Activated B cell treated with CpG ODN at 0.5 μM for 24 hours (primary cell): ENCODE data around the gene FARP1. TPM values are rescaled to one million over a fixed set of nuclear protein-coding genes. Genes with fewer than 3 reads are reported as not detected.

Experiments
- ATAC-seq: fragments of 200-7000 bp; cut with Tn5 transposase; one replicate; pipeline ENCODE4 v1.10.0; 2021; ENCODE audit warnings: low read depth, mild to moderate bottlenecking, moderate library complexity
- CTCF ChIA-PET: fragments of 350-600 bp; sonication (Branson Sonifier 250); formaldehyde crosslinking; loops from one replicate; lab custom pipeline; 2021; ENCODE audit warnings: antibody characterized with exemption; lab: Charles Lee
- POLR2A ChIA-PET: fragments of 350-600 bp; sonication (Branson Sonifier 250); formaldehyde crosslinking; loops from one replicate; lab custom pipeline; 2021; ENCODE audit warnings: antibody characterized with exemption; lab: Charles Lee
- DNase-seq: peaks from one replicate; pipeline ENCODE4 v3.0.0; 2022
- H3K27ac Mint-ChIP-seq: one replicate; pipeline ENCODE4 v1.8.0; 2020; ENCODE audit warnings: mixed read lengths
- H3K27me3 Mint-ChIP-seq: one replicate; pipeline ENCODE4 v1.8.0; 2021; ENCODE audit warnings: mixed read lengths
- H3K36me3 Mint-ChIP-seq: one replicate; pipeline ENCODE4 v1.8.0; 2021; ENCODE audit warnings: low read depth, mixed read lengths
- H3K4me1 Mint-ChIP-seq: one replicate; pipeline ENCODE4 v1.8.0; 2021; ENCODE audit warnings: mixed read lengths
- H3K4me3 Mint-ChIP-seq: one replicate; pipeline ENCODE4 v1.8.0; 2020; ENCODE audit warnings: mild to moderate bottlenecking, mixed read lengths
- H3K9me3 Mint-ChIP-seq: one replicate; pipeline ENCODE4 v1.8.0; 2020; ENCODE audit warnings: mixed read lengths
- intact Hi-C: fragments of 100-400 bp; cut with micrococcal nuclease; formaldehyde crosslinking; loops from one replicate; pipeline ENCODE4 v1.15.1; 2024
- total RNA-seq: library from RNA; stranded (reverse); gene quantifications from 2 replicates; pipeline ENCODE4 v1.2.3, GENCODE V29; 2022
- TF ChIP-seq, protein P1 (sequence below): fragments of 200-600 bp; IDR thresholded peaks from one replicate; pipeline ENCODE4 v1.8.0; 2022; ENCODE audit warnings: antibody characterized with exemption, mild to moderate bottlenecking

The FARP1 gene
- total RNA-seq, 1 donor from 2014 or later = 2.1 TPM

DNA sequence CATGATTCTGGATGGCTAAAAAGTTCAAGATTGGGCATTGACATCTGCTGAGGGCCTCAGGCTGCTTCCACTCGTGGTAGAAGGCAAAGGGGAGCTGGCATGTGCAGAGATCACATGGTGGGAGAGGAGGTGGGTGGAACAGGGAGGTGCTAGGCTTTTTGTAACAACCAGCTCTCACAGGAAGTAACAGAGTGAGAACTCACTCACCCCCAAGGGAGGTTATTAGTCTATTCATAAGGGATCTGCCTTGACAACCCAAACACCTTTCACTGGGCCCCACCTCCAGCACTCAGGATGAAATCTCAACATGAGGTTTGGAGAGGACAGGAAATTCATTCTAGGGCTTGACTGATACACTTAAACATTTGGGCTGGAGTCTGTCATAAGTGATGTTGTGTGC lies 231.9 kb downstream of the FARP1 start:
- Mint-ChIP-seq H3K4me1 (no peaks in the 10 kb centered on the region), H3K27ac (no peak overlapping the region), H3K27me3 (peaks cover 8% of the 10 kb centered on the region), H3K36me3 (no peaks in the 10 kb centered on the region), H3K4me3 (no peak overlapping the region), H3K9me3 (peaks cover 15% of the 10 kb centered on the region)
- intact Hi-C loops = no loop called here
- ChIA-PET CTCF (no interaction called here), POLR2A (no interaction called here)
- TF ChIP-seq, protein P1, sequence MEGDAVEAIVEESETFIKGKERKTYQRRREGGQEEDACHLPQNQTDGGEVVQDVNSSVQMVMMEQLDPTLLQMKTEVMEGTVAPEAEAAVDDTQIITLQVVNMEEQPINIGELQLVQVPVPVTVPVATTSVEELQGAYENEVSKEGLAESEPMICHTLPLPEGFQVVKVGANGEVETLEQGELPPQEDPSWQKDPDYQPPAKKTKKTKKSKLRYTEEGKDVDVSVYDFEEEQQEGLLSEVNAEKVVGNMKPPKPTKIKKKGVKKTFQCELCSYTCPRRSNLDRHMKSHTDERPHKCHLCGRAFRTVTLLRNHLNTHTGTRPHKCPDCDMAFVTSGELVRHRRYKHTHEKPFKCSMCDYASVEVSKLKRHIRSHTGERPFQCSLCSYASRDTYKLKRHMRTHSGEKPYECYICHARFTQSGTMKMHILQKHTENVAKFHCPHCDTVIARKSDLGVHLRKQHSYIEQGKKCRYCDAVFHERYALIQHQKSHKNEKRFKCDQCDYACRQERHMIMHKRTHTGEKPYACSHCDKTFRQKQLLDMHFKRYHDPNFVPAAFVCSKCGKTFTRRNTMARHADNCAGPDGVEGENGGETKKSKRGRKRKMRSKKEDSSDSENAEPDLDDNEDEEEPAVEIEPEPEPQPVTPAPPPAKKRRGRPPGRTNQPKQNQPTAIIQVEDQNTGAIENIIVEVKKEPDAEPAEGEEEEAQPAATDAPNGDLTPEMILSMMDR = no peak
- DNase-seq = no peak
- ATAC-seq = no peak

DNA sequence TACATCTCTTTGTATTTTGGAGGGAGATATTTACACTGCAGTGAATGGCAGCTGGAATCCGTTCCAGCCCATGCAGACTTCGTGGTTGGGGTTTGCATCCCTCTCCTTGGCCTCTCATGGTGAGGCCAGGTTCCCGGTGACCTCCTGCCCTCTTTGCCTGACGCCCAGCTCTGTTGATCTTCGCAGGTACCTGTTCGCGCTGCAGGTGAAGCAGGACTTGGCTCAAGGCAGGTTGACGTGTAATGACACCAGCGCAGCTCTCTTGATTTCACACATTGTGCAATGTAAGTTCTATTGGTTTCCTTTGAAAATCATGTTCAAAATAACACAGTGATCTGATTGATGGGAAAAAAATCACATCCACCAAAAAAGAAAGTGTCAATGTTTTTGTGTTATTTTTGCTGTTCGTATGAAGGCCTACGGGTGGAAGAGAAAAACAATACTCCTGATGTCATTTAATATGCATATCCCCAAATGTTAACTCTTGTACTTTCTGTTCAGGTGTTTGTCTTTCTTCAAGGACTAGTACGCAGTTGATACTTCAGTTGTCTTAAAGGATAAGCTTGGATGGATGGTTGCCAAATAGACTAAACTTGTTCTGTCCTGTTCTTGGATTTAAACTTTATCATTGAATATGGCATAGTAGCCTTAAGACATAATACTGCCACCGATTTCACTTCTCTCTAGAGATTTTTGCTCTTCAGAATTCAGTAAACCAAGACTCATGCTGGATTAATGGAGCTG lies 234.9 kb downstream of the FARP1 start:
- intact Hi-C loops = no loop called here
- Mint-ChIP-seq H3K27me3 (peaks cover 3% of the 10 kb centered on the region), H3K4me3 (no peak overlapping the region), H3K36me3 (no peaks in the 10 kb centered on the region), H3K9me3 (peaks cover 12% of the 10 kb centered on the region), H3K4me1 (no peaks in the 10 kb centered on the region), H3K27ac (no peak overlapping the region)
- ATAC-seq (no peak), DNase-seq (no peak)
- POLR2A ChIA-PET = no interaction called here
- TF ChIP-seq, protein P1 = no peak
- CTCF ChIA-PET = no interaction called here

DNA sequence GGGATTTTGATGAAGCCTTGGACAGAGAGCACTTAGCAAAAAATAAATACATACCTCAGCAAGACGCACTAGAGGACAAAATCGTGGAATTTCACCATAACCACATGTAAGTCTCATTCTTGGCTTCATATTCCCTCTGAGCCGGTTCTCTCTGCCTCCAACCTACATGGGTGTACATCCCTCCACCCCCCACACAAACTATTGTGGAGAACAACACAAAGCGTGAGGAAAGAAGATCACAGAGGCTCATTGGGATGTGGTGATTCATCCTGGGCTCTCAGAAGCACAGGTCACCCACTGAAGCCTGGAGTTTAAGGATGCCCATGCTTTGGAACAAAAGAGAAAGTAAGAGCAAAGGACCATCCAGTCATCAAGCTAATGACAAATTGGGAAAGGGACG lies 241.8 kb downstream of the FARP1 start:
- no peaks in the 10 kb centered on the region for H3K9me3 Mint-ChIP-seq
- intact Hi-C loops = no loop called here
- ATAC-seq (no peak), DNase-seq (no peak)
- H3K36me3 Mint-ChIP-seq = no peaks in the 10 kb centered on the region
- no peak overlapping the region for H3K27ac Mint-ChIP-seq
- H3K4me1 Mint-ChIP-seq = no peaks in the 10 kb centered on the region
- no peak overlapping the region for H3K4me3 Mint-ChIP-seq
- TF ChIP-seq, protein P1 = no peak
- ChIA-PET POLR2A (no interaction called here), CTCF (no interaction called here)
- H3K27me3 Mint-ChIP-seq = peaks cover 9% of the 10 kb centered on the region

DNA sequence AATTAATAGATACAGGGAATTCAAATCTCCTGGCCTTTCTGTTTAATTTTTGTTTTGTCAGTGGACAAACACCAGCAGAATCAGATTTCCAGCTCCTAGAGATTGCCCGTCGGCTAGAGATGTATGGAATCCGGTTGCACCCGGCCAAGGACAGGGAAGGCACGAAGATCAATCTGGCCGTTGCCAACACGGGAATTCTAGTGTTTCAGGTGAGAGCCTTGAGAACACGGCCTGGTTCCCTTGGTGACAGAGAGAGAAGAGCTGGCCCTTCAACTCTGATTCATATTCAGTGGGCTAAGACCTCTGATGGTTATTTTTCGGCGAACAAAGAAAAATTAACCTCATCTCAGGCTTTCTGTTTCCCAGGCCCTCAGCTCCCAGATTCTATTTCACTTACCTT lies 242.7 kb downstream of the FARP1 start:
- H3K27me3 Mint-ChIP-seq = peaks cover 11% of the 10 kb centered on the region
- intact Hi-C loops = no loop called here

DNA sequence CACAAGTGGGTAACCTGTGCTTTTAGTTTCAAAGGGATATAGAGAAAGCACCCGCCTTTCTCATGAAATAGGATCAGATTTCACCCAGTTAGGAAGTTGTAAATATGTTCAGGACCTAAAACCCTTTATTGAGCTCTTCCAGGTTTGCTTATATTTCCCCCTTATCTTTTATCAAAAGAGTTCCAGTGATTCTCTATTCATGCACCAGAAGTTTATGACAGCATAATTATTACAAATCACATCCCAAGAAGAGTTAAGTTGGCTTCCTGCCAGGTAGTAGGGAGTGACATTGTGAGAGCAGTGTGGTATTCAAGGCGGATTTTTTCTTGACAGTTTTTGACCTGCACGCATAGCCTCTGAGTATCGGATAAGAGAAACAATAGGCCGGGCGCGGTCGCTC lies 243.7 kb downstream of the FARP1 start:
- intact Hi-C loops = no loop called here
- DNase-seq = no peak
- CTCF ChIA-PET = no interaction called here

More for the DNA sequence above, 242.7 kb downstream of the FARP1 start:
- Mint-ChIP-seq H3K9me3 (no peaks in the 10 kb centered on the region), H3K36me3 (no peaks in the 10 kb centered on the region), H3K27ac (no peak overlapping the region), H3K4me1 (no peaks in the 10 kb centered on the region), H3K4me3 (no peak overlapping the region)
- ChIA-PET CTCF (no interaction called here), POLR2A (no interaction called here)
- TF ChIP-seq, protein P1 = no peak
- ATAC-seq = no peak
- no peak for DNase-seq

More for the DNA sequence above, 243.7 kb downstream of the FARP1 start:
- no peak for ATAC-seq
- TF ChIP-seq, protein P1 = no peak
- POLR2A ChIA-PET = no interaction called here
- peaks cover 11% of the 10 kb centered on the region for H3K27me3 Mint-ChIP-seq
- H3K27ac Mint-ChIP-seq = no peak overlapping the region
- no peaks in the 10 kb centered on the region for H3K36me3 Mint-ChIP-seq
- H3K4me1 Mint-ChIP-seq = no peaks in the 10 kb centered on the region
- H3K4me3 Mint-ChIP-seq = no peak overlapping the region
- no peaks in the 10 kb centered on the region for H3K9me3 Mint-ChIP-seq
